Measurements from ENCODE around the gene MYL3. TPM values are rescaled to one million over a fixed set of nuclear protein-coding genes. Genes with fewer than 3 reads are reported as not detected.

MYL3 gene
- polyA plus RNA-seq, 1 donor (not counting 4 experiments of a cell fraction or from before 2014, with no cell fraction given), result not detected

DNA sequence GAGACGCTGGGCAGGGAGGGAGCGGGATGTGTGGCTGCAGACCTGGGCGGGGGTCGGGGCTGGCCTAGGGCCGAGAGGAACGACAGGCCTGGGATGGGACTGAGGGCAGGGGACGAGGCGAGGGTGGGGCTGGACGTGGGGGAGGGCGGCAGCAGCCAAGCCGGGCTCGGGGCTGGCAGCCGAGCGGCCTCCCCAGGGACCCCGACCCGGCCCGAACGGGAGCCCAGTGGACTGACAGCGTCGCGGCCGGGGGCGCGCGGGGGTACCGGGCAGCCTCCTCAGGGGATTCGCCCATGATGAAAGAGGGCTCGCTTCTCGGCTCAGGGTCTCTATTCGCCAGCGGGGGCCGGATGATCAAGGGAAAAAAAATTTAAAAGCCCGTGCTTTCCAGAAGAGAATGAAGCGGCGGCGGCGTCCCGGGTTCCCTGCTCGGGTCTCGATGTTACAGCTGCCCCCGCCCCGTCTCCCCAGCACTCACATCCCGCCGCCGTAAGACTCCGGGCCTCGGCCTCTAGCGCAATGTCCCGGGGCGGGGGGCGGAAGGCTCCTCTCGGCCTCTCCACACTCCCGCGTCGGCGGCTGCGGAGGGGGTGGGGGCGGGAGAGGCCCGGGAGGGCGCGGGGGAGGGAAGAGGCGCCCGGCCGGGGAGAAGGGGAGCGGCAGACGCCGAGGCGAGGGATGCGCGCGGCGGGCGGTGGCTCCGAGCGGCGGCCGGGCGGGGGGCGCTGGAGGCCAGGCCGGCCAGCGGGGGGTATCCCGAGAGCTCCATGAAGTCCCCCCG lies 18.5 kb upstream of the MYL3 start:
- peaks cover 59% of the 10 kb centered on the region for H3K27me3 ChIP-seq (ENCODE audit: control insufficient read depth, extremely low read depth, insufficient read depth, low read length)
- DNase-seq (ENCODE audit: low read depth, low spot score), result no peak
- H3K4me2 ChIP-seq (ENCODE audit: control insufficient read depth, extremely low read depth, insufficient read depth, low read depth, low read length), result peak overlapping the region; percentile 66
- H2AFZ ChIP-seq (ENCODE audit: control insufficient read depth, low read length), result no peak overlapping the region
- no peak overlapping the region for H3K27ac ChIP-seq (ENCODE audit: control insufficient read depth, insufficient read depth, low read length)
- no peak for FAIRE-seq
- no peaks in the 10 kb centered on the region for H4K20me1 ChIP-seq (ENCODE audit: control insufficient read depth, extremely low read depth, insufficient read depth, low read length)
- H3K79me2 ChIP-seq (ENCODE audit: control insufficient read depth, insufficient read depth, low read length), result no peaks in the 10 kb centered on the region
- H3K4me3 ChIP-seq (ENCODE audit: control insufficient read depth in 2 of 3, extremely low read depth in 1 of 3, insufficient read depth in 2 of 3, low read depth in 1 of 3, low read length in 3 of 3), result peak overlapping the region in 1 of 3 experiments; percentile 60
- dilution Hi-C loops (cut with MboI; ENCODE audit: extremely low pct_ligation_motif_present, low sequenced_read_pairs), result no loop called here
- H3K9me1 ChIP-seq (ENCODE audit: control insufficient read depth, extremely low read depth, insufficient read depth, low read length), result no peaks in the 10 kb centered on the region
- H3K9ac ChIP-seq (ENCODE audit: control insufficient read depth, extremely low read depth, insufficient read depth, low read length), result no peak overlapping the region
- TF ChIP-seq EZH2 (IDR thresholded peaks at IDR 0.05; ENCODE audit: low read length), result peak; percentile 66
- TF ChIP-seq, protein P1, sequence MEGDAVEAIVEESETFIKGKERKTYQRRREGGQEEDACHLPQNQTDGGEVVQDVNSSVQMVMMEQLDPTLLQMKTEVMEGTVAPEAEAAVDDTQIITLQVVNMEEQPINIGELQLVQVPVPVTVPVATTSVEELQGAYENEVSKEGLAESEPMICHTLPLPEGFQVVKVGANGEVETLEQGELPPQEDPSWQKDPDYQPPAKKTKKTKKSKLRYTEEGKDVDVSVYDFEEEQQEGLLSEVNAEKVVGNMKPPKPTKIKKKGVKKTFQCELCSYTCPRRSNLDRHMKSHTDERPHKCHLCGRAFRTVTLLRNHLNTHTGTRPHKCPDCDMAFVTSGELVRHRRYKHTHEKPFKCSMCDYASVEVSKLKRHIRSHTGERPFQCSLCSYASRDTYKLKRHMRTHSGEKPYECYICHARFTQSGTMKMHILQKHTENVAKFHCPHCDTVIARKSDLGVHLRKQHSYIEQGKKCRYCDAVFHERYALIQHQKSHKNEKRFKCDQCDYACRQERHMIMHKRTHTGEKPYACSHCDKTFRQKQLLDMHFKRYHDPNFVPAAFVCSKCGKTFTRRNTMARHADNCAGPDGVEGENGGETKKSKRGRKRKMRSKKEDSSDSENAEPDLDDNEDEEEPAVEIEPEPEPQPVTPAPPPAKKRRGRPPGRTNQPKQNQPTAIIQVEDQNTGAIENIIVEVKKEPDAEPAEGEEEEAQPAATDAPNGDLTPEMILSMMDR (optimal IDR thresholded peaks at IDR 0.05 in 1 of 3, IDR thresholded peaks at IDR 0.05 in 1 of 3, conservative IDR thresholded peaks at IDR 0.05 in 1 of 3; ENCODE audit: extremely low read depth in 1 of 3, insufficient read depth in 2 of 3, low read length in 3 of 3), result no peak
- H3K36me3 ChIP-seq (ENCODE audit: control insufficient read depth in 2 of 2, extremely low read depth in 1 of 2, insufficient read depth in 2 of 2, low read length in 2 of 2), result no peaks in the 10 kb centered on the region
- H3K4me1 ChIP-seq (ENCODE audit: control insufficient read depth, extremely low read depth, insufficient read depth, low read length), result no peaks in the 10 kb centered on the region
- no peaks in the 10 kb centered on the region for H3K9me3 ChIP-seq (ENCODE audit: control insufficient read depth, low read depth, low read length)

DNA sequence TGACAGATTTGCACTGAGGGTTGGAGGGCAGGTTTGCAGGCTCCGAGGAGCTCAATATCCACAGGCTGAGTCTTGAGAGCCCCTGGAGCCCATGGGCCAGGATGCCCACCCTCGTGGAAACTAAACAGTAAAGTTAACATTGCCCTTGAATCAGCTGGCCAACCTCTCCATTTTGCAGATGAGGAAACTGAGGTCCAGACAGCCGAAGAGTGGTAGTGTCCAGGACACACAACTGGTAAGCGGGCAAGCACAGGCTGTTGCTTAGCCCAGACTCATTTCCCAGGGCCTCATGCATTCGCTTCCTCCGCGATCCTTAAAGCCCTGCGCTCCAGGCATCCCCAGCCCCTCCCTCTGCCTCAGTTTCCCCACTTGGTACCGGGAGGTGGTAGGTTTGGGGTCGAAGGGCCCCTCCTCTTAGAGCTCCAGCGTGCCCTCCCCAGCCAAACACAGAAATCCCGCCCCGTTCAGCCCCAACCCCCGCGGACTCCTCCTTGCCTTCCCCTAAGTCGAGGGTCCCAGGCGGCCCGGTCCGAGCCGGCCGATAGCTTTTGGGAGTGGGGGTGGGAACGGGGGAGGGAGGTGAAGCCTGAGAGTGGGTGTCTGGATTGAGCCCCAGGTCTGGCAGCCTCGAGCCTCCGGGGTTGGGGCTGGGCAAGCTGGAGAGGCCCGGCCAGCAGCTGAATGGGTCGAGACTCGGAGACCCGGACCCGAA lies 17.8 kb upstream of the MYL3 start:
- no peak overlapping the region for H3K4me3 ChIP-seq (ENCODE audit: control insufficient read depth in 2 of 3, extremely low read depth in 1 of 3, insufficient read depth in 2 of 3, low read depth in 1 of 3, low read length in 3 of 3)
- no peak overlapping the region for H3K27ac ChIP-seq (ENCODE audit: control insufficient read depth, insufficient read depth, low read length)
- H4K20me1 ChIP-seq (ENCODE audit: control insufficient read depth, extremely low read depth, insufficient read depth, low read length), result no peaks in the 10 kb centered on the region
- no peak overlapping the region for H2AFZ ChIP-seq (ENCODE audit: control insufficient read depth, low read length)
- no peak for DNase-seq (ENCODE audit: low read depth, low spot score)
- no peaks in the 10 kb centered on the region for H3K9me3 ChIP-seq (ENCODE audit: control insufficient read depth, low read depth, low read length)
- H3K79me2 ChIP-seq (ENCODE audit: control insufficient read depth, insufficient read depth, low read length), result no peaks in the 10 kb centered on the region
- no peaks in the 10 kb centered on the region for H3K36me3 ChIP-seq (ENCODE audit: control insufficient read depth in 2 of 2, extremely low read depth in 1 of 2, insufficient read depth in 2 of 2, low read length in 2 of 2)
- H3K4me1 ChIP-seq (ENCODE audit: control insufficient read depth, extremely low read depth, insufficient read depth, low read length), result no peaks in the 10 kb centered on the region
- H3K9ac ChIP-seq (ENCODE audit: control insufficient read depth, extremely low read depth, insufficient read depth, low read length), result no peak overlapping the region
- dilution Hi-C loops (cut with MboI; ENCODE audit: extremely low pct_ligation_motif_present, low sequenced_read_pairs), result no loop called here
- TF ChIP-seq EZH2 (IDR thresholded peaks at IDR 0.05; ENCODE audit: low read length), result no peak
- no peak for FAIRE-seq
- H3K9me1 ChIP-seq (ENCODE audit: control insufficient read depth, extremely low read depth, insufficient read depth, low read length), result no peaks in the 10 kb centered on the region
- H3K27me3 ChIP-seq (ENCODE audit: control insufficient read depth, extremely low read depth, insufficient read depth, low read length), result peaks cover 59% of the 10 kb centered on the region
- no peak overlapping the region for H3K4me2 ChIP-seq (ENCODE audit: control insufficient read depth, extremely low read depth, insufficient read depth, low read depth, low read length)
